GM12878 (cell line): ENCODE measurements around the gene OPCML. TPM values are rescaled to one million over a fixed set of nuclear protein-coding genes. Genes with fewer than 3 reads are reported as not detected.

ENCODE experiments used
- ATAC-seq: fragments of 200-7000 bp; cut with Tn5 transposase; 3 replicates; pipeline ENCODE4 v1.9.1; 2020; ENCODE audit warnings: mild to moderate bottlenecking, moderate library complexity
- BruUV-seq: library from RNA; stranded (reverse); fragments of 400-500 nt; replicated peaks from 2 replicates; lab custom pipeline; 2021; lab: Mats Ljungman, UMichigan
- CTCF ChIA-PET: fragments of 300-600 bp; sonication (Branson Sonifier 250); formaldehyde crosslinking; extraction: SDS; loops from one replicate; lab custom pipeline; 2021; ENCODE audit warnings: inconsistent platforms; lab: Yijun Ruan, JAX
- POLR2A ChIA-PET: fragments of 350-600 bp; formaldehyde crosslinking; extraction: SDS; loops from one replicate; lab custom pipeline; 2021; ENCODE audit warnings: inconsistent platforms; lab: Charles Lee
- RAD21 ChIA-PET: fragments of 300-600 bp; sonication (Branson Sonifier 250); formaldehyde crosslinking; loops from one replicate; lab custom pipeline; 2023; ENCODE audit warnings: antibody characterized with exemption; ENCODE audit not compliant: unreplicated experiment; lab: Charles Lee
- SMC1A ChIA-PET: fragments of 300-600 bp; sonication (Branson Sonifier 250); formaldehyde crosslinking; loops from one replicate; lab custom pipeline; 2023; ENCODE audit not compliant: unreplicated experiment, uncharacterized antibody; lab: Charles Lee
- DNase-seq: peaks from one replicate; pipeline ENCODE4 v3.0.0-alpha.2; 2011; ENCODE audit warnings: low read depth, low spot score
- FAIRE-seq: peaks from 3 replicates; lab custom pipeline; 2011; peaks lifted over from hg19 to GRCh38; lab: Jason Lieb, UNC
- H2AFZ ChIP-seq: 2 replicates; pipeline ENCODE4 v1.6.0; 2011; ENCODE audit warnings: low read depth, low read length, control low read depth; ENCODE audit not compliant: control insufficient read depth
- H3K27ac ChIP-seq: 2 replicates; pipeline ENCODE4 v1.5.1; 2011; ENCODE audit warnings: control low read depth; ENCODE audit not compliant: control insufficient read depth, insufficient read depth
- H3K27me3 ChIP-seq, 2 experiments: replicated peaks in 1 of 2; 2 replicates each; pipeline versions ENCODE4 v1.6.0 to v1.6.1; 2011; ENCODE audit warnings: low read length in 1 of 2; ENCODE audit not compliant: control insufficient read depth in 2 of 2, insufficient read depth in 2 of 2
- H3K36me3 ChIP-seq, 2 experiments: 2 replicates each; pipeline ENCODE4 v1.5.1; 2011; ENCODE audit warnings: low read length in 1 of 2; ENCODE audit not compliant: control insufficient read depth in 2 of 2, insufficient read depth in 2 of 2
- H3K4me1 ChIP-seq: 2 replicates; pipeline ENCODE4 v1.6.1; 2011; ENCODE audit warnings: mild to moderate bottlenecking, low read length, moderate library complexity, mixed read lengths; ENCODE audit not compliant: control insufficient read depth, insufficient read depth
- H3K4me2 ChIP-seq: 2 replicates; pipeline ENCODE4 v1.6.0; 2011; ENCODE audit warnings: control low read depth; ENCODE audit not compliant: control insufficient read depth, insufficient read depth
- H3K4me3 ChIP-seq: fragments of 200-600 bp; sonication (generic); 2 replicates; pipeline ENCODE4 v1.5.1; 2016
- H3K79me2 ChIP-seq: 2 replicates; pipeline ENCODE4 v1.6.0; 2011; ENCODE audit warnings: low read length; ENCODE audit not compliant: control insufficient read depth, insufficient read depth
- H3K9ac ChIP-seq: 2 replicates; pipeline ENCODE4 v1.8.0; 2011; ENCODE audit warnings: low read length, control low read depth, mixed read lengths; ENCODE audit not compliant: control insufficient read depth, insufficient read depth
- H3K9me3 ChIP-seq: replicated peaks from 3 replicates; pipeline ENCODE4 v1.5.1; 2011; ENCODE audit warnings: mild to moderate bottlenecking, low read length; ENCODE audit not compliant: control insufficient read depth, insufficient read depth
- H4K20me1 ChIP-seq: 2 replicates; pipeline ENCODE4 v1.6.0; 2011; ENCODE audit not compliant: control insufficient read depth, insufficient read depth
- BMI1 ChIP-seq: fragments of 450-650 bp; IDR thresholded peaks from 2 replicates; pipeline ENCODE4 v1.6.1; 2016; ENCODE audit warnings: mild to moderate bottlenecking, moderate library complexity, borderline replicate concordance
- IRF3 ChIP-seq: fragments of 450-650 bp; IDR thresholded peaks from 2 replicates; pipeline ENCODE4 v1.6.1; 2014; ENCODE audit warnings: mild to moderate bottlenecking
- MTA3 ChIP-seq: IDR thresholded peaks from 2 replicates; pipeline ENCODE4 v1.6.1; 2012; ENCODE audit warnings: low read length, inconsistent platforms, borderline replicate concordance
- NKRF ChIP-seq: fragments of 450-650 bp; conservative IDR thresholded peaks from 2 replicates; pipeline ENCODE4 v1.6.1; 2017; ENCODE audit warnings: mild to moderate bottlenecking, moderate library complexity
- RCOR1 ChIP-seq: conservative IDR thresholded peaks from 2 replicates; pipeline ENCODE4 v1.6.1; 2012; ENCODE audit warnings: low read depth, low read length, improper control_type of control experiment
- SMAD5 ChIP-seq: IDR thresholded peaks from 2 replicates; pipeline ENCODE4 v1.6.1; 2016; ENCODE audit warnings: antibody characterized with exemption, low read depth
- YY1 ChIP-seq: IDR thresholded peaks from 2 replicates; pipeline ENCODE4 v1.6.1; 2011; ENCODE audit warnings: low read depth, mild to moderate bottlenecking, low read length
- ZNF384 ChIP-seq: IDR thresholded peaks from 2 replicates; pipeline ENCODE4 v1.6.1; 2012; ENCODE audit warnings: low read depth, mild to moderate bottlenecking, low read length, improper control_type of control experiment, borderline replicate concordance
- WGBS: methylation state at CpG from one replicate; pipeline ENCODE4 v1.1.6; 2016; ENCODE audit warnings: low lambda C conversion rate; ENCODE audit not compliant: insufficient replicate concordance, insufficient coverage; ENCODE audit errors: missing lambda C conversion rate; 5-methylcytosine and 5-hydroxymethylcytosine counted together
- in situ Hi-C: fragments of 300-500 bp; cut with MboI; formaldehyde crosslinking; loops from 9 replicates; pipeline ENCODE4 v1.14.3; 2018; ENCODE audit warnings: mixed read lengths
- intact Hi-C: fragments of 100-400 bp; cut with micrococcal nuclease; formaldehyde crosslinking; loops from one replicate; pipeline ENCODE4 v1.14.2; 2022; ENCODE audit not compliant: unreplicated experiment
- polyA plus RNA-seq, 11 experiments: library from polyadenylated mRNA; depleted of rRNA in 4 of 11; unstranded in 6 of 11; stranded (reverse) in 5 of 11; fragments of >200 nt; fragmentation: Nextera tagmentation in 4 of 11; fragmentation: Illumina TruSeq in 1 of 11; extraction: Ambion mirVana in 4 of 11; extraction: Trizol in 1 of 11; gene quantifications; 1 replicate in 1 of 11; 2 replicates in 10 of 11; pipeline versions ENCODE4 v1.2.1 to v1.2.3, GENCODE V29; 2011 to 2016; ENCODE audit warnings: inconsistent platforms in 2 of 11, missing spikeins in 2 of 11, low read depth in 1 of 11
- total RNA-seq, 4 experiments: library from RNA; depleted of rRNA in 3 of 4; stranded (reverse); fragments of >200 nt in 3 of 4; fragmentation: Illumina TruSeq in 1 of 4; extraction: Trizol in 1 of 4; gene quantifications; 2 replicates each; pipeline versions ENCODE4 v1.2.1 to v1.2.3, GENCODE V29; 2013 to 2021

The OPCML gene
- total and polyA plus RNA-seq, 10 of the 15 experiments (the other 5 are each of a cell fraction or from before 2014, with no cell fraction given): 0.84 TPM; not detected in 9

- no peak for TF ChIP-seq BMI1
These were observed 670.2 kb downstream of the OPCML start (continued) for GRCh38 chr11:132862137-132862536.

GRCh38 chr11:132859306-132859705 lies 673.0 kb downstream of the OPCML start:
- no TSS peak for BruUV-seq
- Histone ChIP-seq H3K36me3 (no peaks in the 10 kb centered on the region), H3K4me3 (no peak overlapping the region), H3K9me3 (no peaks in the 10 kb centered on the region), H3K4me2 (no peak overlapping the region), H3K4me1 (no peaks in the 10 kb centered on the region)
- no peak for DNase-seq
- intact Hi-C loops: no loop called here
- ATAC-seq: no peak
- TF ChIP-seq SMAD5: no peak
- TF ChIP-seq IRF3: no peak
- no peak for TF ChIP-seq RCOR1
- no peak for TF ChIP-seq ZNF384
- TF ChIP-seq, all 136 proteins: peak for 0
- ChIA-PET CTCF (no interaction called here), POLR2A (no interaction called here), SMC1A (no interaction called here), RAD21 (no interaction called here)
- no peak overlapping the region for H3K27ac ChIP-seq
- in situ Hi-C loops: no loop called here
- H3K9ac ChIP-seq: no peak overlapping the region
- H4K20me1 ChIP-seq: no peaks in the 10 kb centered on the region
- FAIRE-seq: no peak
- H2AFZ ChIP-seq: no peak overlapping the region
- H3K79me2 ChIP-seq: no peaks in the 10 kb centered on the region
- H3K27me3 ChIP-seq: peaks cover 0 to 3% of the 10 kb centered on the region in 2 experiments; a peak in 2 of 4 replicates
- 21% methylated on average over 6 of the region's 6 CpGs for WGBS

- Histone ChIP-seq H3K9ac (no peak overlapping the region), H3K4me1 (no peaks in the 10 kb centered on the region), H3K4me2 (no peak overlapping the region), H3K27ac (no peak overlapping the region), H3K36me3 (no peaks in the 10 kb centered on the region), H2AFZ (no peak overlapping the region), H3K9me3 (no peaks in the 10 kb centered on the region)
- ChIA-PET SMC1A (no interaction called here), RAD21 (no interaction called here), POLR2A (no interaction called here), CTCF (no interaction called here)
- in situ Hi-C loops: no loop called here
- 22% methylated on average over 5 of the region's 5 CpGs for WGBS
- no peak for ATAC-seq
- intact Hi-C loops: no loop called here
- BruUV-seq: no TSS peak
- TF ChIP-seq YY1 (no peak), NKRF (no peak), MTA3 (no peak)
- TF ChIP-seq, all 136 proteins: peak for 0
- FAIRE-seq (no peak), DNase-seq (no peak)
- H4K20me1 ChIP-seq: no peaks in the 10 kb centered on the region
- H3K4me3 ChIP-seq: no peak overlapping the region
- no peaks in the 10 kb centered on the region for H3K79me2 ChIP-seq
- H3K27me3 ChIP-seq: peaks cover 0 to 3% of the 10 kb centered on the region in 2 experiments; a peak in 2 of 4 replicates
These were observed 674.1 kb downstream of the OPCML start for GRCh38 chr11:132858223-132858622.
